ENCODE measurements around the gene ATP6V0A4.

The ATP6V0A4 gene

GRCh38 chr7:138700857-138701536 is 97.0 kb downstream of the ATP6V0A4 start, which contains the start of gene SVOPL:
TSS of gene SVOPL (minus strand) at chr7:138701362. CDS start at chr7:138679045, 22,317 bp downstream.
- peaks cover 0 to 1% of the 10 kb centered on the region in 2 donors for H3K9me3 ChIP-seq (replicated peaks in 1 of 2; ENCODE audit: control insufficient read depth in 2 of 2, insufficient read depth in 1 of 2, low read depth in 1 of 2, low read length in 2 of 2)
- no peak within 1 kb of the TSS for H4K8ac ChIP-seq (ENCODE audit: low read depth, low read length)
- no peaks in the 10 kb centered on the region for H3K4me1 ChIP-seq (ENCODE audit: control insufficient read depth in 2 of 2, insufficient read depth in 1 of 2, low read depth in 1 of 2, low read length in 2 of 2)
- H3K23ac ChIP-seq (ENCODE audit: low read depth, low read length, poor library complexity) = no peak within 1 kb of the TSS
- peak within 1 kb of the TSS; percentile 87 for H3K18ac ChIP-seq (ENCODE audit: low read length)
- H3K14ac ChIP-seq (ENCODE audit: low read length) = no peak within 1 kb of the TSS
- H2AK5ac ChIP-seq (ENCODE audit: low read depth, low read length) = no peak within 1 kb of the TSS
- no peak within 1 kb of the TSS for H4K91ac ChIP-seq (ENCODE audit: low read depth, low read length, poor library complexity)
- no peak within 1 kb of the TSS for H2BK5ac ChIP-seq (ENCODE audit: low read length)
- H2BK15ac ChIP-seq (ENCODE audit: low read length) = no peak within 1 kb of the TSS
- peak within 1 kb of the TSS; percentile 53 for H3K4ac ChIP-seq (ENCODE audit: low read length)
- H3K27me3 ChIP-seq (ENCODE audit: control insufficient read depth in 3 of 3, insufficient read depth in 3 of 3, low read depth in 1 of 3, low read length in 3 of 3) = no peaks in the 10 kb centered on the region
- no peak within 1 kb of the TSS for H3K27ac ChIP-seq (replicated peaks; ENCODE audit: low read length)
- H3K4me2 ChIP-seq (ENCODE audit: insufficient read depth, low read length, poor library complexity, severe bottlenecking) = no peak within 1 kb of the TSS
- peaks cover 2% of the 10 kb centered on the region for H3K79me1 ChIP-seq (ENCODE audit: low read depth, low read length)
- no CpG with 5 or more reads among the region's 7 CpGs for WGBS, 2 donors (ENCODE audit: extremely low coverage in 2 of 2, insufficient read length in 2 of 2, insufficient replicate concordance in 1 of 2)
- H2BK120ac ChIP-seq (ENCODE audit: low read depth, low read length) = no peak within 1 kb of the TSS
- no peaks in the 10 kb centered on the region for H3K36me3 ChIP-seq (replicated peaks in 1 of 2; ENCODE audit: control insufficient read depth in 2 of 2, insufficient read depth in 2 of 2, low read length in 2 of 2)
- H3K9ac ChIP-seq (ENCODE audit: low read depth, low read length, poor library complexity) = no peak within 1 kb of the TSS
- no peak within 1 kb of the TSS for H3K4me3 ChIP-seq (ENCODE audit: low read length in 2 of 2)
- DNase-seq (ENCODE audit: low spot score) = no peak
- no peak within 1 kb of the TSS for H2BK12ac ChIP-seq (ENCODE audit: low read length)
- H2AFZ ChIP-seq (ENCODE audit: low read length) = no peak within 1 kb of the TSS

- H3K4me3 ChIP-seq (ENCODE audit: low read length in 2 of 2) = no peak overlapping the region
- H3K18ac ChIP-seq (ENCODE audit: low read length) = no peak overlapping the region
- no peak overlapping the region for H3K23ac ChIP-seq (ENCODE audit: low read depth, low read length, poor library complexity)
- DNase-seq (ENCODE audit: low spot score) = no peak
- no peaks in the 10 kb centered on the region for H3K27me3 ChIP-seq (ENCODE audit: control insufficient read depth in 3 of 3, insufficient read depth in 3 of 3, low read depth in 1 of 3, low read length in 3 of 3)
- H3K9me3 ChIP-seq (replicated peaks in 1 of 2; ENCODE audit: control insufficient read depth in 2 of 2, insufficient read depth in 1 of 2, low read depth in 1 of 2, low read length in 2 of 2) = peaks cover 0 to 1% of the 10 kb centered on the region in 2 donors
- H3K79me1 ChIP-seq (ENCODE audit: low read depth, low read length) = peaks cover 2% of the 10 kb centered on the region
- no peak overlapping the region for H2BK15ac ChIP-seq (ENCODE audit: low read length)
- H3K27ac ChIP-seq (replicated peaks; ENCODE audit: low read length) = no peak overlapping the region
- H2BK120ac ChIP-seq (ENCODE audit: low read depth, low read length) = no peak overlapping the region
- no peak overlapping the region for H2BK12ac ChIP-seq (ENCODE audit: low read length)
- H2AFZ ChIP-seq (ENCODE audit: low read length) = no peak overlapping the region
- no CpG with 5 or more reads among the region's 9 CpGs for WGBS, 2 donors (ENCODE audit: extremely low coverage in 2 of 2, insufficient read length in 2 of 2, insufficient replicate concordance in 1 of 2)
- H3K14ac ChIP-seq (ENCODE audit: low read length) = no peak overlapping the region
- H2BK5ac ChIP-seq (ENCODE audit: low read length) = no peak overlapping the region
- H2AK5ac ChIP-seq (ENCODE audit: low read depth, low read length) = no peak overlapping the region
- H3K36me3 ChIP-seq (replicated peaks in 1 of 2; ENCODE audit: control insufficient read depth in 2 of 2, insufficient read depth in 2 of 2, low read length in 2 of 2) = no peaks in the 10 kb centered on the region
- H3K4me2 ChIP-seq (ENCODE audit: insufficient read depth, low read length, poor library complexity, severe bottlenecking) = no peak overlapping the region
- no peak overlapping the region for H3K4ac ChIP-seq (ENCODE audit: low read length)
- H4K91ac ChIP-seq (ENCODE audit: low read depth, low read length, poor library complexity) = no peak overlapping the region
- H4K8ac ChIP-seq (ENCODE audit: low read depth, low read length) = no peak overlapping the region
- no peaks in the 10 kb centered on the region for H3K4me1 ChIP-seq (ENCODE audit: control insufficient read depth in 2 of 2, insufficient read depth in 1 of 2, low read depth in 1 of 2, low read length in 2 of 2)
- H3K9ac ChIP-seq (ENCODE audit: low read depth, low read length, poor library complexity) = no peak overlapping the region
Measured at GRCh38 chr7:138699661-138700060, 98.3 kb downstream of the ATP6V0A4 start.

- no peaks in the 10 kb centered on the region for H3K4me1 ChIP-seq (ENCODE audit: control insufficient read depth in 2 of 2, insufficient read depth in 1 of 2, low read depth in 1 of 2, low read length in 2 of 2)
- no peak overlapping the region for H3K27ac ChIP-seq (replicated peaks; ENCODE audit: low read length)
- no peak overlapping the region for H3K4me3 ChIP-seq (ENCODE audit: low read length in 2 of 2)
- H2AFZ ChIP-seq (ENCODE audit: low read length) = no peak overlapping the region
- peaks cover 0 to 1% of the 10 kb centered on the region in 2 donors for H3K9me3 ChIP-seq (replicated peaks in 1 of 2; ENCODE audit: control insufficient read depth in 2 of 2, insufficient read depth in 1 of 2, low read depth in 1 of 2, low read length in 2 of 2)
- H4K91ac ChIP-seq (ENCODE audit: low read depth, low read length, poor library complexity) = no peak overlapping the region
- H3K27me3 ChIP-seq (ENCODE audit: control insufficient read depth in 3 of 3, insufficient read depth in 3 of 3, low read depth in 1 of 3, low read length in 3 of 3) = no peaks in the 10 kb centered on the region
- no peak overlapping the region for H3K4me2 ChIP-seq (ENCODE audit: insufficient read depth, low read length, poor library complexity, severe bottlenecking)
- no peak overlapping the region for H2BK120ac ChIP-seq (ENCODE audit: low read depth, low read length)
- no CpG with 5 or more reads among the region's 7 CpGs for WGBS, 2 donors (ENCODE audit: extremely low coverage in 2 of 2, insufficient read length in 2 of 2, insufficient replicate concordance in 1 of 2)
- no peak for DNase-seq (ENCODE audit: low spot score)
- H2BK15ac ChIP-seq (ENCODE audit: low read length) = no peak overlapping the region
- no peaks in the 10 kb centered on the region for H3K36me3 ChIP-seq (replicated peaks in 1 of 2; ENCODE audit: control insufficient read depth in 2 of 2, insufficient read depth in 2 of 2, low read length in 2 of 2)
- H2BK5ac ChIP-seq (ENCODE audit: low read length) = no peak overlapping the region
- peak overlapping the region; percentile 13 for H3K18ac ChIP-seq (ENCODE audit: low read length)
- no peak overlapping the region for H3K4ac ChIP-seq (ENCODE audit: low read length)
- H3K23ac ChIP-seq (ENCODE audit: low read depth, low read length, poor library complexity) = no peak overlapping the region
- no peak overlapping the region for H2BK12ac ChIP-seq (ENCODE audit: low read length)
- H3K9ac ChIP-seq (ENCODE audit: low read depth, low read length, poor library complexity) = no peak overlapping the region
- no peak overlapping the region for H4K8ac ChIP-seq (ENCODE audit: low read depth, low read length)
- H3K14ac ChIP-seq (ENCODE audit: low read length) = no peak overlapping the region
- no peak overlapping the region for H2AK5ac ChIP-seq (ENCODE audit: low read depth, low read length)
- peaks cover 2% of the 10 kb centered on the region for H3K79me1 ChIP-seq (ENCODE audit: low read depth, low read length)
Measured at GRCh38 chr7:138698281-138698680, 99.7 kb downstream of the ATP6V0A4 start.

GRCh38 chr7:138697535-138698182 is 100.3 kb downstream of the ATP6V0A4 start:
- no peaks in the 10 kb centered on the region for H3K4me1 ChIP-seq (ENCODE audit: control insufficient read depth in 2 of 2, insufficient read depth in 1 of 2, low read depth in 1 of 2, low read length in 2 of 2)
- no peak overlapping the region for H4K8ac ChIP-seq (ENCODE audit: low read depth, low read length)
- H2BK120ac ChIP-seq (ENCODE audit: low read depth, low read length) = no peak overlapping the region
- no peak overlapping the region for H2BK5ac ChIP-seq (ENCODE audit: low read length)
- H2BK12ac ChIP-seq (ENCODE audit: low read length) = no peak overlapping the region
- H3K4ac ChIP-seq (ENCODE audit: low read length) = no peak overlapping the region
- no peak overlapping the region for H4K91ac ChIP-seq (ENCODE audit: low read depth, low read length, poor library complexity)
- no peak overlapping the region for H2AFZ ChIP-seq (ENCODE audit: low read length)
- no peak overlapping the region for H3K27ac ChIP-seq (replicated peaks; ENCODE audit: low read length)
- no peaks in the 10 kb centered on the region for H3K27me3 ChIP-seq (ENCODE audit: control insufficient read depth in 3 of 3, insufficient read depth in 3 of 3, low read depth in 1 of 3, low read length in 3 of 3)
- no peak overlapping the region for H2AK5ac ChIP-seq (ENCODE audit: low read depth, low read length)
- H3K18ac ChIP-seq (ENCODE audit: low read length) = no peak overlapping the region
- H3K23ac ChIP-seq (ENCODE audit: low read depth, low read length, poor library complexity) = no peak overlapping the region
- peaks cover 2% of the 10 kb centered on the region for H3K79me1 ChIP-seq (ENCODE audit: low read depth, low read length)
- H3K9me3 ChIP-seq (replicated peaks in 1 of 2; ENCODE audit: control insufficient read depth in 2 of 2, insufficient read depth in 1 of 2, low read depth in 1 of 2, low read length in 2 of 2) = peaks cover 0 to 1% of the 10 kb centered on the region in 2 donors
- H3K4me3 ChIP-seq (ENCODE audit: low read length in 2 of 2) = no peak overlapping the region
- no peak overlapping the region for H3K4me2 ChIP-seq (ENCODE audit: insufficient read depth, low read length, poor library complexity, severe bottlenecking)
- no CpG with 5 or more reads among the region's 2 CpGs for WGBS, 2 donors (ENCODE audit: extremely low coverage in 2 of 2, insufficient read length in 2 of 2, insufficient replicate concordance in 1 of 2)
- H2BK15ac ChIP-seq (ENCODE audit: low read length) = no peak overlapping the region
- H3K9ac ChIP-seq (ENCODE audit: low read depth, low read length, poor library complexity) = no peak overlapping the region
- DNase-seq (ENCODE audit: low spot score) = no peak
- H3K14ac ChIP-seq (ENCODE audit: low read length) = no peak overlapping the region
- no peaks in the 10 kb centered on the region for H3K36me3 ChIP-seq (replicated peaks in 1 of 2; ENCODE audit: control insufficient read depth in 2 of 2, insufficient read depth in 2 of 2, low read length in 2 of 2)
